GM18507 (cell line): ENCODE data around the gene SLC25A18.

Source experiments
- DNase-seq: peaks from one replicate; pipeline ENCODE4 v3.0.0; 2011; ENCODE audit warnings: low read depth; ENCODE audit not compliant: insufficient read length; ENCODE audit errors: extremely low spot score
- FAIRE-seq: peaks from 2 replicates; lab custom pipeline; 2011; peaks lifted over from hg19 to GRCh38; lab: Jason Lieb, UNC

Gene SLC25A18

DNA sequence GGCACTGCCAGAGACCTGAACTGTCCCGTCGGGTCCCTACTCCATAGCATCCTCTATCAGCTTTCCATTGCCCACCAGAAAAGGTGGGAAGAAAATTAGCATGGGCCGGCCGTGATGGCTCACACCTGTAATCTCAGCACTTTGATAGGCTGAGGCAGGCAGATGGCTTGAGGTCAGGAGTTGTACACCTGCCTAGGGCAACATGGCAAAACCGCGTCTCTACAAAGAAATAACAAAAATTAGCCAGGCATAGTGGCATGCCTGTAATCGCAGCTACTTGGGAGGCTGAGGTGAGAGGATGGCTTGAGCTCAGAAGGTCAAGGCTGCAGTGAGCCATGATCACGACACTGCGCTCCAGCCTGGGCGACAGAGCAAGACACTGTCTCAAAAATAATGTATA is 3.5 kb downstream of the SLC25A18 start:
- no peak for FAIRE-seq

DNA sequence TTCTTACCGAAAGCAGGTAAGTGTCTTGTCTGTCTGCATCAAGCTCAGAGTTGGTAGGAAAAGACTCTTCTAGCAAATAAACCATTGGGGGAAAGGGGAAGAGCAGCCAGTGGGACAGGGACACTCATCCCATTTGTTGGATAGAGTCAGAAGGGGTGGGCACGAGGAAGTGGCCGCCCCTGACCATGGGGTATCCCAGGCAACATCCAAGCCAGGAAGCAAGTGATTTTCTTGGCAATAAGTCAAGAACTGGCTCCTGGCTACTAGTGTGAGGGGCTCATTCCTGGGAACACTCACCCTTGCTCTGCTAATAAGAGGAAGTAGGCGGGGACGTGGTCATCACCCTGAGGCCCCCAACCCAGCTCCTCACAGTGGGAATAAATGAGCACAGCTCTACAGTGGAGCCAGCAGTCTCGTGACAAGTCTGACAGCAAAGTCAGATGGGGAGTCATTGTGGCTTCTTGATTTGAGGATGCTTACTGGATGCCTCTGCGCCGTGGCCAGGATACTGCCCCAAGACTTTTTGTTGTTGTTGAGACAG is 6.7 kb downstream of the SLC25A18 start:
- FAIRE-seq: no peak
- DNase-seq: no peak

More for the DNA sequence above, 3.5 kb downstream of the SLC25A18 start:
- DNase-seq: no peak

DNA sequence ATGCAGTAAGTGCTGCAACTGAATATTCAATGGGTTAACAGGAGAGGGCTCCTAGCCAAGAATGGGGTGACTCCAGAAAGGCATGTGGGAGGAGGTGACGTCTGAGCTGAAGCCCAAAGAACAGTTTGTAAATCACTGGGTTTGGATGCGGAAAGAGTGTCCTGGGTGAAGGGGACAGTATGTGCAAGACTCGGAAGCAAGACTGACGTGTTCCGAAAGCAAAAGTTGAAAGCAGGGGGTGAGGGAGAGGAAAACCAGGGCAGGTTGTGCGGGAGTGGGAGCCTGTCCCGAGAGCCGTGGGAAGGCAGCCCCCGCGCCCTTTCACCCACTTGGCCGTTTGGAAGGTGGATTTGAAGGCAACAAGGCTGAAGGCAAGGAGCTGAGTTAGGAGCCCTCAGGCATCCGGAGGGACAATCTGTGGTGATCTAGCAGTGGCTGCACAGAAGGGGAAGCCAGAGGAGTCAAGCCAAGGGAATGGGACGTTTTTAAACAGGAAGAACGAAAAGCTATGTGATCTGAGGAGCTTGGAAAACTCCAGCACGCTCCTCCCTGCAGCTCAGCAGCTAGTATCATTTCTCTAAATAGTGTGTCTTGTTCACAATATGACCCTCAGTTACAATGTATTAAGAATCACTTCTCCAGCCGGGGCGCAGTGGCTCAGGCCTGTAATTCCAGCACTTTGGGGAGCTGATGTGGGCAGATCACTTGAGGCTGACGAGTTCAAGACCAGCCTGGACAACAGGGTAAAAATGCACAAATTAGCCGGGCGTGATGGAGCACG is 7.7 kb downstream of the SLC25A18 start:
- no peak for FAIRE-seq
- DNase-seq: no peak

DNA sequence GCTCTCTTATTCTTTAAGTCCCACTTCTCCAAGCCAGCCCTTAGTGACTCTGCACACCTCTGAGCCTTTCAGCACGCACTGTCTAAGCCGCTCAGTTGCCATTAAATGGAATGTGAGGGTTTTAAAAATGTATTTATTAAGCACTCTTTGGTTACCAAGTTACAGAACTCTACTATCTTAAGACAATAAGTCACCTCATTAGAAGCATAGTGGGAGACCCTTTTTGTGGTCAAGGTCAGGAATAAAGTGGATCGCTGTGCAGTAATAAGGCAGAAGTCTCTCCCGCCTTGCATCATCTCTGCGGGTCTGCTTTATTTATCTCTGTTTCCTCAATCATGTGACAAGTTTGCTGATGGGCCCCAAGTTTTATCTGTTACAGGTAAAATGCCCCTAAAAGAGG is 11.9 kb downstream of the SLC25A18 start:
- FAIRE-seq (no peak), DNase-seq (no peak)

DNA sequence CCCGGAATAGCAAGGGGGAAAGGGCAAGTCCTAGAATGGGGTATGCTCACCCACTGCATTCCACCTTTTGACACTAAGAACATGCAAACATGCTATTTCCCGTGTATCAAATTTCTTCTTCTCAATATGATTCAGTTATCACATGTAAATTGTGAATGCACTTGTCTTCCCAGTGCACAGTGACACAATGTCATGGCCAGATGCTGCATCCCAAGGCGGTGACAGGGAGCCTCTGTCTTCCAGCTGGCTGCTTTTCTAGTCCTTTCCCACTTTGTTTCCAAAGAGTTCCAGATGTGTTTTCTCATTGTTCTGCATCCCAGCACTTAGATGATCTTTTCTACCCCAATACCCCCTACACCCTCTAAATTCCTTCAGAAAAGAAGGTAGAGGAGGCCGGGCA is 12.4 kb downstream of the SLC25A18 start:
- FAIRE-seq: no peak

DNA sequence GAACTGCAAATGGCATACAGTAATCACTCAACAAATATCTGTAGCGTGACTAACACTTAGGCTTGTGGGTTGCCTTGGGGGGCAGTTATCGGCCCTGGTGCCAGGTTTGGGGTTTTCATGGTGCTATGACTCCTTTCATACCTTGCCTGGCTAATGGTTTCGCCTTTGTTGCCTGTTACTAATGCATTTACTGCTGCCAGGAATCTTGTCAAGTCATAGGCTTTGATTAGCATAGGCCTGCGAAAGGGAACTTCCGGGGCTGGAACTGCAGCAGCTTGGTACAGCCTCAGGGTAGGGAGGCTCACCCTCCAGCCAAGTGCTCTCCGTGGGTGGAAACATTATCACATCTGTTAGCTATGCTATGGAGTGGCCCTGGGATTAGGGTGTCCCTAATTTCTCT is 13.2 kb downstream of the SLC25A18 start:
- no peak for FAIRE-seq

More for the DNA sequence above, 12.4 kb downstream of the SLC25A18 start:
- DNase-seq: no peak

DNA sequence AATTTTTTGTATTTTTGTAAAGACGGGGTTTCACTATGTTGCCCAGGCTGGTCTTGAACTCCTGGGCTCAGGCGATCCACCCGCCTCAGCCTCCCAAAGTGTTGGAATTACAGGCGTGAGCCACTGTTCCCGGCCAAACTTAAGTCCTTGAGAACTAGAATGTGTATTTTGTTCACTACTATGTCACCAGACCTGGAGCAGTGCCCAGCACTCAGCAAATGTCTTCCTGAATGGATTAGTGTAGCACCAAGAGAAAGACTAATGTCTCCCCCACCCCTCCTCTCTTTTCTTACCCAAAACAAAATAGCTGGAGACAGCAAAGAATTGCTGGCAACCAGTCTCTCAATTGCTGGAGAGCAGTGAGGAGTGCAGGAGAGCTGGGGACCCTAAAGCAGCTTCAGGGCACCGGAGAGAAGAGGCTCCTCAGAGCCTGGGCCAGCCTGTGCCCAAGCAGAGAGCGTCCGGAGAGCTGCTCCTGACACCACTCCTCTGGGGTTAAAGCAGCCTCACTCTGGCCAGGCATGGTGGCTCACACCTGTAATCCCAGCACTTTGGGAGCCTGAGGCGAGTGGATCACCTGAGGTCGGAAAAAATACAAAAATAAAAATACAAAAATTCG is 14.9 kb downstream of the SLC25A18 start:
- FAIRE-seq: no peak
- no peak for DNase-seq

More for the DNA sequence above, 13.2 kb downstream of the SLC25A18 start:
- no peak for DNase-seq

DNA sequence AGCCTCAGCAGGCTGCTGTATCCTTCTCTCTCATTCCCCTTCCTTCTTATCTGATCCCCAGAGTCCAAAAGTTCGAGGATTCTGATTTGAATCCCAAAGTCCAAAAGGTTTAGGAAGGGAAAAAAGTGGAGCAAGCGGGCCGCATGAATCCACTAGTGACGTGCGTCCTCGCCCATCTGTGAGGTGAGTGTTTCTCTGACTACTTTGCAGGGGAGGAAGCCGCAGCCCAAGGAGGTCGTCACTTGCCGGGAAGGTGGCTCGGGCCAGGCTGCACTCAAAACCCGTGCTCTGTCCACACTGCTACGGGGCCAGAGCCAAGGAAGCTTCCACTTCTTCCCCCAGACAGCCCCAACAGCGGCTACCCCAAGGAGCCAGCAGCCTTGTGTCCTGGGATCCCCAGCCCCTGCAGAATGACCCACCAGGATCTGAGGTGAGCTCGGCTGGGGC is 16.3 kb downstream of the SLC25A18 start:
- no peak for FAIRE-seq
- DNase-seq: no peak

DNA sequence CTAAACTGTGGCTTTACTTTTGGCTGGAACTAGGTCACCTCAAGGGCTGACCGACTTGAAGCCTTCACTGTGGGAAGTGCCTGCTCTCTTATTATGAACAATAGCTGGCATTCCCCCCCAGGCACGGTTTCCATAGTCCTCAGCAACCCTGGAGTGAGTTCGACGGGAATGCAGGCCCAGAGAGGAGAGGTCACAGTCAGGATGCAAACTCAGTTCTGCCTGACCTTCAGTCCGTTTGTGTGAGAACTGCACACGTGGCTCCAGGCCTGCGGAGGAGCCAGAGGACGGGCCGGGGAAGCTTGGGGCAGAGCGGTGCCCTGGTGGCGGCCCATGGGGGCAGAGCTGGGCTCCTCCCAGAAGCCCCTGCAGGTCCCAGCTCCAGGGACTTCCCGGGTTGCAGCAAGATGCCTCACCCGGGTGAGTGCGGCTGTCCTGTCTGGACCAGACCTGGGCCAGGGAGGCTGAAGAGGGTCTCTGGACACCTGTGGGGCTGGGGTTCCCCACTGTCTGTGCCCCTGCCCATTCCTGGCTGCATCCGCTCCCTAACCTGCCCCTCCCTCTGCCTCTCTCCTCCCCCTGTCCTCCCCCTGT is 17.2 kb downstream of the SLC25A18 start:
- DNase-seq: no peak
- FAIRE-seq: no peak

DNA sequence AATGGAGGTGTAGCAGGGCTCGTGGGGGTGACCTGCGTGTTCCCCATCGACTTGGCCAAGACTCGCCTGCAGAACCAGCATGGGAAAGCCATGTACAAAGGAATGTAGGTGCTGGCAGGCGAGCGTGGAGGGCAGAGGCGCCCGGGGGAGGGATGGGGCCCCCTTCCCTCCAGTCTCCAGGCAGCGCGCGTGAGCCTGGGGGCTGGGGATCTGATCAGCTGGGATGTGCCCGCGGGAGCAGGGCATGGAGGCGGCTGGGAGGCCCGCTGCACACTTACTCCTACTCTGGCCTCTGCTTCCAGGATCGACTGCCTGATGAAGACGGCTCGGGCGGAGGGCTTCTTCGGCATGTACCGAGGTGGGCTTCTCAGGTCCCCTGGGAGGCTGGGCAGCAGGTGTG is 17.8 kb downstream of the SLC25A18 start:
- FAIRE-seq (no peak), DNase-seq (no peak)

DNA sequence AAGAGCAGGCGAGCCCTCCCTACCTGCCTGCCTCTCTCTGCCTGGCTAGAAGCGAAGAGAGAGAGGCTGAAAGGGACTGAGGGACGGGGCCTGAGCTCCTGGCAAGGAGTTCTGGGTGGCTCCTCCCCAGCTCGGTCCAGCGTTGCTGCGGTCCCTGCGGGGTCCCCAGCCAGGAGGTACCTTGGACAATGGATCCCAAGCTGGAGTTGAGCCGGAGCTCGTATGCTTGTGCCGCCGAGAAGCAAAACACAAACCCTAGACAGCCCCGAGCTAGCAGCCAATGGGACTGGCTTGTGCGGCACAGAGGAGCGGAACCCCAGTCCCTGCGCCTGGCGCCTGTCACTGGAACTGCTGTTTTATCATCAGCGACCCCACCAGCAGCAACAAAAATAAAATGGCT is 18.3 kb downstream of the SLC25A18 start:
- no peak for FAIRE-seq
- no peak for DNase-seq

DNA sequence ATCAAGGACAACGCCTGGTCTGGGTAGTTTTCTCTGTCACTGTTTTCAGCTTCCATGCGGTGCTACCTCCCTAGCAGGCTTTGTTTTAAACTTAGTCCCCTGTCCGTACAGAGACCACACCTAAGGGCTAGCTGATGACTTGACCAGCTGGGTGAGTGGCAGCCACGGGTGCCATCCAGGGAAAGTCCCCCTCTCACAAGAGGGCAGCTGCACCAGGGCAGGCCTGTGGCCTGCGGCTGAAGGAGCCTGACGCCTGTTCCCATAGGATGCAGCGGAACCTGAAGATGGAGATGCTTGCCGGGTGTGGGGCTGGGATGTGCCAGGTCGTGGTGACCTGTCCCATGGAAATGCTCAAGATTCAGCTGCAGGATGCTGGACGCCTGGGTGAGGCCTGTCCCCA is 19.9 kb downstream of the SLC25A18 start:
- DNase-seq (no peak), FAIRE-seq (no peak)

DNA sequence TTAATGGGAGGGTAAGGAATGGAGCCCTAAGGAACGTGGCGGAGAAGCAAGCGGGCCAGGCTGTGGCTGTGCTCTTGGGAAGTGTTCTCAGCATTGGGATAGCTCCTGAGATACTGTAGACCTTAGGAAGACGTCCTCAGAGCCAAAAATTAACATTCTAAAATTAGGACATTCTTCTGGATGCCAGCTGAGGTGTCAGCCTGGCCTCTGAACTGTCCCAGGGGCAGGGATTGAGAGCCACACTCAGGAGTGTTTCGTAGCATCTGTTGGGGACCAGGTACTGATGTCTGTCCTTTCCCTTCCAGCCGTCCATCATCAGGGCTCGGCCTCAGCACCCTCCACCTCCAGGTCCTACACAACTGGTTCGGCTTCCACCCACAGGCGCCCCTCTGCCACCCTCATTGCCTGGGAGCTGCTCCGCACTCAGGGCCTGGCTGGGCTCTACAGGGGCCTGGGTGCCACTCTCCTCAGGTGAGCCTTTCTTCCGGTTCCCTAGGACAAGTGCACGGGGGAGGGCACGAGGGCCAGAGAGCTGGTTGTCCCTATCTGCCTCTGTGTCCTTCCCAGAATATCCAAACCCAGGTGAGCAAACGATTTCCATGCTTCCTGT is 23.6 kb downstream of the SLC25A18 start:
- no peak for FAIRE-seq

DNA sequence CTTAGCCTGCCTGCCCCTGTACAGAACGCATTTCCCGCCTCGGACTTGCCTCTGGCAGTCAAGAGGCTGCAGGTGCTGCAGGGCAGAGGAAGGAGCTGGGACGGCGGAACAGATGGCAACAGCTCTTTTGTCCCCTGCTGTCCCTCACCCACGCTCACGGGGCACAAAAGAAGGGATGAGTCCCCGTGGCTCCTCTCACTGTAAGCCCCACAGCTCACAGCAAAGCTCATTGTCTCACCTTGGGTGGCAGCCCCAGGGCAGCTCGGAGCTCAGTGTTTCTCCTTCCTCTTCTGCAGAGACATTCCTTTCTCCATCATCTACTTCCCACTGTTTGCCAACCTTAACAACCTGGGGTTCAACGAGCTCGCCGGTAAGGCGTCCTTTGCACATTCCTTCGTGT is 24.3 kb downstream of the SLC25A18 start:
- no peak for FAIRE-seq
- no peak for DNase-seq

More for the DNA sequence above, 23.6 kb downstream of the SLC25A18 start:
- DNase-seq: no peak

DNA sequence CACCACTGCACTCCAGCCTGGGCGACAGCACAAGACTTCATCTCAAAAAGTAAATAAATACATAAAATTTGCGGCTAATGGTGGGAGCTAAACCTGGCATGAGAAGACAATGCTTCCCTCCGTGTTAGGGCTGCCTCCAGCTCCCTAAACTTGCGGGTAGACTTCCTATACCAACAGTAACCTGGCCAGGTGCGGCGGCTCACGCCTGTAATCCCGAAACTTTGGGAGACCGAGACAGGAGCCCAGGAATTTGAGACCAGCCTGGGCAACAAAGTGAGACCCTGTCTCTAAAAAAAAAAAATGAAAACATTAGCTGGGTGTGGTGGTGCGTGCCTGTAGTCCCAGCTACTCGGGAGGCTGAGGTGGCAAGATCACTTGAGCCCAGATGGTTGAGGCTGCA is 25.3 kb downstream of the SLC25A18 start:
- DNase-seq (no peak), FAIRE-seq (no peak)

DNA sequence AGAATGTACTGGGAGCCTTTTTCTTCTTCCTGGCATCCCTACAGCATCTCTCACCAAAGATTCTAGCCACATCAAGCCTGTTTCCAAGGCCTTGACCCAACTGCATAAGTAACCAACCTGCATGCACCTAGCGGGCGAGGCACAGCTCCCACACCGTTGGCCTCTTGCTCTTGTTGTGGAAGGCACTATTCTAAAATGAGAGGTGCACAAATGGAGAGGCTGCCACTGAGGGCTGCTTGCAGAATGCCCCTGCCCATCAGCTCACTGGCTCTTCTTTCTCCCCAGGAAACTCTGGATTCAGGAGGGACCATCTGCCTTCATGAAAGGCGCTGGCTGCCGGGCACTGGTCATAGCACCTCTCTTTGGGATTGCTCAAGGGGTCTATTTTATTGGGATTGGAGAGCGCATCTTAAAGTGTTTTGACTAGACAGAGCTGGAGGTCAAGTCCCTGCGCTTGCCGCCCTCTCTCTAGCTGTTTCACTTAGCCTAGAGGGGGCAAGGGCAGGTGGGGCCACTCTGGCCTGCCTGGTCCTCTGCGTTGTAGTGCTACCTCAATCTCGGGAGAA is 26.6 kb downstream of the SLC25A18 start:
- no peak for FAIRE-seq
- no peak for DNase-seq

DNA sequence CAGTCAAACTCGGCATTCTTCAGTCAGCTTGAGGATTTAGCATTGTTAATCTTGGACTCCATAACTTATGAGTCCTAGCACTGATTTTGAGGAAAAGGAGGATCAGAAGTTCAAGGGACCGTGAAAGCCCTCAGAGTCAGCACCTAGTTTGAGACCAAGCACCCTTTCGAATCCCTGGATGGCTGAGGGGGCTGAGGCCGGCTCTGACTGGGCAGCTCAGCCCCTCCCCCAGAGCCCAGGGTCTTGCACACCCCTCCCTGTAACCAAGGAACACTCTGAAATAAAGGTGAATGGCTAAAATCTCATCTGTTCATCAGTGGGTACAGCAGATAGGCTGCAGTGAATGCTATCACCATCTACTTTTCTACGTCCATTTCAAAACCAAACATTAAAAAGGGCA is 27.3 kb downstream of the SLC25A18 start:
- DNase-seq (no peak), FAIRE-seq (no peak)

DNA sequence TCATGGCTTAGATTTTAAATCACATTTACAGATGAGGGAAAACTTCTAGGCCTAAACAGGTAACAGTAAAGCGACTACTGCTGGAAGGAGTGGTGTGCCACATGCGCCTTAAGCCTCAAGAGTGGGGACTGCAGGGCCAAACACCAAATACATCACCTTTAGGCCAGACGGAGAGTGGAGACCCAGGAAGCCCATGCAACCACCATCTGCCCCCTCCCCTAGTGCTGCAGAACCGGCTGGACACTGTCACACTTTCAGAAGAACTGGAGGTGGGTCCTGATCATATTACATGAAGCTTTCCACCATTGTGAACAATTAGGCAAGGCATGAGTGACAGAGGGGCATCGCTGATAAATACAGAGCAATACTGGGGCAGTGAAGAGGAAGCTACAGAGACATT is 28.9 kb downstream of the SLC25A18 start:
- DNase-seq (no peak), FAIRE-seq (no peak)

DNA sequence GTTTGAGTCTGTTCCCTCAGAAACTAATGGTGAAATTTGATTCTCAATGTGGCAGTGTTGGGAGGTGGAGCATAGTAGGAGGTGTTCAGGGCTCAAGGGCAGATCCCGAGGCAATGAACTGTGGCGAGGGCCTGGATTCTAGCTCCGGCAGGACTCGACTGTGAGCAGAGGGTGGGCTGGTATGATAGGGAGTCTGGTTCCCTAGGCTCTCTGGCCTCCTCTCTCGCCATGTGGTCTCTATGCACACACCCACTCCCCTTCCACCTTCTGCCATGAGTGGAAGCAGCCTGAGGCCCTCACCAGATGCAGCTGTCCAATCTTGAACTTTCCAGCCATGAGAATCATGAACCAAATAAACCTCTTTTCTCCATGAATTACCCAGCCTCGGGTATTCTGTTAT is 32.9 kb downstream of the SLC25A18 start:
- DNase-seq (no peak), FAIRE-seq (no peak)

DNA sequence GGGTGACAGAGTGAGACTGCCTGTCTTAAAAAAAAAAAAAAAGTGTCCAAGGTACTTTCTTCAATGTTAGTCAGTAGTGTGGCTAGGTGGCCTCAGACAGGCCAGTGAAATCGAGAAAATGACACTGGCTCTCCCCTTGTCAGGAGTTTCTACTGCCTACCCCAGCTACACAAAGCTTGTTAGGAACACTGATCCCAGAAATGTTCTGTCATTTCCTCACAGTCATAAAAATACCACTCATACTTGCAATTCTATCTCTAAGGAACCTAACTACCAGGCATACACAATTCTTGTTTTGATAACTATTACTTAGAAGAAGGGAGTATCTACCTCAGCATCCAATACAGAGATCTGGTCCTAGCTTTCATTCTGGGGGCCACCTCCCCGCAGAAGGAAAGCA is 33.9 kb downstream of the SLC25A18 start:
- no peak for FAIRE-seq
- DNase-seq: no peak
